Suprapubic skin (tissue), 4 donors: ENCODE data around the gene LARGE1. TPM values are rescaled to one million over a fixed set of nuclear protein-coding genes. Genes with fewer than 3 reads are reported as not detected.

Experiments used
- DNase-seq, 2 donors: peaks; one replicate each; pipeline ENCODE4 v3.0.0-alpha.2; 2019; ENCODE audit warnings: low spot score in 2 of 2
- H3K27ac ChIP-seq: fragments of 200-600 bp; sonication (generic); one replicate; pipeline ENCODE4 v1.5.1; 2019
- H3K27me3 ChIP-seq: fragments of 200-600 bp; sonication (generic); one replicate; pipeline ENCODE4 v1.5.1; 2019
- H3K36me3 ChIP-seq: fragments of 200-600 bp; sonication (generic); one replicate; pipeline ENCODE4 v1.5.1; 2019
- H3K4me1 ChIP-seq: fragments of 200-600 bp; sonication (generic); one replicate; pipeline ENCODE4 v1.5.1; 2019
- H3K4me3 ChIP-seq: fragments of 200-600 bp; sonication (generic); one replicate; pipeline ENCODE4 v1.5.1; 2019; ENCODE audit warnings: mild to moderate bottlenecking
- H3K9me3 ChIP-seq: fragments of 200-600 bp; sonication (generic); one replicate; pipeline ENCODE4 v1.5.1; 2019
- EP300 ChIP-seq: sonication (generic); formaldehyde crosslinking; IDR thresholded peaks from one replicate; pipeline ENCODE4 v1.6.1; 2017; ENCODE audit warnings: antibody characterized with exemption
- POLR2A ChIP-seq, 2 donors: fragments of 450-650 bp; IDR thresholded peaks; one replicate each; pipeline ENCODE4 v1.6.1; 2017; ENCODE audit warnings: antibody characterized with exemption in 2 of 2, mild to moderate bottlenecking in 2 of 2, moderate library complexity in 2 of 2
- POLR2AphosphoS5 ChIP-seq, 3 donors: sonication (generic); formaldehyde crosslinking; IDR thresholded peaks; one replicate each; pipeline ENCODE4 v1.6.1; 2017; ENCODE audit warnings: antibody characterized with exemption in 3 of 3
- WGBS: methylation state at CpG from one replicate; pipeline ENCODE4 v1.1.5; 2018; 5-methylcytosine and 5-hydroxymethylcytosine counted together
- total RNA-seq, 4 donors: library from RNA; depleted of rRNA; stranded (reverse); fragments of >200 nt; gene quantifications; one replicate each; pipeline ENCODE4 v1.1.0, GENCODE V29; 2016
- TF ChIP-seq, protein P1 (sequence below), 2 donors: fragments of 200-600 bp in 1 of 2; fragments of 450-650 bp in 1 of 2; sonication (generic) in 1 of 2; IDR thresholded peaks; one replicate each; pipeline ENCODE4 v1.5.1; 2016 to 2019; ENCODE audit warnings: antibody characterized with exemption in 2 of 2, mild to moderate bottlenecking in 1 of 2, moderate library complexity in 1 of 2

Gene LARGE1
- total RNA-seq, 4 donors from 2014 or later, result 12.1 to 41.6 (median 21.1) TPM

DNA sequence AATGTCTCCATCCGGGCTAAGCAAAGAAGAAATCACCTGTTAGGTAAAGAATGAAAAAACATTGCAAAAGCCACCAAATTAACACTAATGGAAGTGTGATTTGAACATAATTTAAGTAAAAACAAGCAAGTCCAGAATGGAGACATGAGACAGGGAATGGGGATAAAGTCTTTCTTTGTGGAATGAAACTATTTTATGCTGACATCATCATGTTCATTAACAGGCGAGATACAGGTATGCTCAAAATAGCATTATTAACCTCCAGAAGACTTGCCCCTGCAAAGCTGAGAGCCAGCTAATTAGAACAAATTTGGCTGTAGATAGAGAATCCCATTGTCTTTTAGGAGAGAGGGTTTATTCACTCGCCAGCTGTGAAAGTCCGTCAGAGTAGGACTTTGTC, 4.9 kb upstream of the LARGE1 start:
- no peak overlapping the region for H3K27ac ChIP-seq
- no peaks in the 10 kb centered on the region for H3K9me3 ChIP-seq
- no peaks in the 10 kb centered on the region for H3K27me3 ChIP-seq
- H3K4me1 ChIP-seq, result peaks cover 21% of the 10 kb centered on the region
- no peak for DNase-seq
- TF ChIP-seq, protein P1, sequence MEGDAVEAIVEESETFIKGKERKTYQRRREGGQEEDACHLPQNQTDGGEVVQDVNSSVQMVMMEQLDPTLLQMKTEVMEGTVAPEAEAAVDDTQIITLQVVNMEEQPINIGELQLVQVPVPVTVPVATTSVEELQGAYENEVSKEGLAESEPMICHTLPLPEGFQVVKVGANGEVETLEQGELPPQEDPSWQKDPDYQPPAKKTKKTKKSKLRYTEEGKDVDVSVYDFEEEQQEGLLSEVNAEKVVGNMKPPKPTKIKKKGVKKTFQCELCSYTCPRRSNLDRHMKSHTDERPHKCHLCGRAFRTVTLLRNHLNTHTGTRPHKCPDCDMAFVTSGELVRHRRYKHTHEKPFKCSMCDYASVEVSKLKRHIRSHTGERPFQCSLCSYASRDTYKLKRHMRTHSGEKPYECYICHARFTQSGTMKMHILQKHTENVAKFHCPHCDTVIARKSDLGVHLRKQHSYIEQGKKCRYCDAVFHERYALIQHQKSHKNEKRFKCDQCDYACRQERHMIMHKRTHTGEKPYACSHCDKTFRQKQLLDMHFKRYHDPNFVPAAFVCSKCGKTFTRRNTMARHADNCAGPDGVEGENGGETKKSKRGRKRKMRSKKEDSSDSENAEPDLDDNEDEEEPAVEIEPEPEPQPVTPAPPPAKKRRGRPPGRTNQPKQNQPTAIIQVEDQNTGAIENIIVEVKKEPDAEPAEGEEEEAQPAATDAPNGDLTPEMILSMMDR (IDR thresholded peaks at IDR 0.05), result no peak
- WGBS, result 82% methylated on average over 4 of the region's 4 CpGs
- no peak overlapping the region for H3K4me3 ChIP-seq
- H3K36me3 ChIP-seq, result no peaks in the 10 kb centered on the region

DNA sequence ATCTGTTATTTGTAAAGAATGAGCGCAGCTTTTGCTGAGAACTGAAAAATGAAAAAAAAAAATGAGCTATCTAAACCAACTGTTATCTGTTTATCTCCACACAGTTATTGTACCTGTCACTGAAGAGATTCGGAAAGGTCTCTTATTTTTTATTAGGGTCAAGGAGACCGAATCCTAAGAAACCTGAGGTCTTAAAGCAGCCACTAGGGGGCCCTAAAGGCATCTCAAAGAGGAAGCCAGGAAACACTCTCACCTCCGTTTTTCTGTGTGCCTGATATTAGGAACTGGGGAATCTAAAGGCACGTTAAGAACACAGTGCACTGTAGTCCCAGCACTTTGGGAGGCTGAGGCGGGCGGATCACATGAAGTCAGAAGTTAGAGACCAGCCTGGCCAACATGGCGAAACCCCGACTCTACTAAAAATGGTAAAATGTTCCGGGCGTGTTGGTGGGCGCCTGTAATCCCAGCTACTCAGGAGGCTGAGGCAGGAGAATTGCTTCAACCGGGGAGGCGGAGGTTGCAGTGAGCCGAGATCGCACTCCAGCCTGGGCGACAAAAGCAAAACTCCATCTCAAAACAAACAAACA, 3.5 kb upstream of the LARGE1 start:
- H3K27ac ChIP-seq, result no peak overlapping the region
- no peak overlapping the region for H3K4me3 ChIP-seq
- H3K9me3 ChIP-seq, result no peaks in the 10 kb centered on the region
- H3K36me3 ChIP-seq, result no peaks in the 10 kb centered on the region
- H3K4me1 ChIP-seq, result peaks cover 32% of the 10 kb centered on the region
- H3K27me3 ChIP-seq, result no peaks in the 10 kb centered on the region
- TF ChIP-seq, protein P1 (IDR thresholded peaks at IDR 0.05), result peak; percentile 61 to 64
- no peak for TF ChIP-seq POLR2AphosphoS5 (IDR thresholded peaks at IDR 0.05)
- 51% methylated on average over 17 of the region's 17 CpGs for WGBS
- no peak for DNase-seq

DNA sequence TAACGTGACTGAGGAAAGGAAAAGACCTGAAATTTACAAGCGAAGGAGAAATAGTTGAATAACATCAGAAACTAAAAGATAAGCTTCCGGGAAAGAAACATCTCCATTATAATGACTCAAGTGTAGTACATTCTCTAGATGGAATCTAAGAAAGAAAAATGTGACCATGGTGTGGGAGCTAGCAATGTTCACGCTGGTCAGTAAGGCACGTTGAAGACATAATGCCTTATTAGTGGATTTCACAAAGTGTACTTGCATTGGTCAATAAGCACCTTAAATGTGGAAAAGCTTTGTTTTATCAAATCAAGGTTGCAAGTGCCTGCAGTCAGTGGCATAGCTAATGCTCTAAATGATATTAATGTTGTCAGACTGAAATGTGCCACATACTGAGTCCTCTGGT, 2.8 kb upstream of the LARGE1 start:
- H3K27me3 ChIP-seq, result no peaks in the 10 kb centered on the region
- H3K4me3 ChIP-seq, result peak overlapping the region; percentile 90
- peaks cover 38% of the 10 kb centered on the region for H3K4me1 ChIP-seq
- H3K36me3 ChIP-seq, result no peaks in the 10 kb centered on the region
- TF ChIP-seq POLR2A (IDR thresholded peaks at IDR 0.05), result no peak
- no peak for TF ChIP-seq EP300
- TF ChIP-seq, protein P1 (IDR thresholded peaks at IDR 0.05), result no peak
- no peak for TF ChIP-seq POLR2AphosphoS5 (IDR thresholded peaks at IDR 0.05)
- DNase-seq, result no peak
- no peaks in the 10 kb centered on the region for H3K9me3 ChIP-seq
- H3K27ac ChIP-seq, result no peak overlapping the region
- 2% methylated on average over 5 of the region's 5 CpGs for WGBS

DNA sequence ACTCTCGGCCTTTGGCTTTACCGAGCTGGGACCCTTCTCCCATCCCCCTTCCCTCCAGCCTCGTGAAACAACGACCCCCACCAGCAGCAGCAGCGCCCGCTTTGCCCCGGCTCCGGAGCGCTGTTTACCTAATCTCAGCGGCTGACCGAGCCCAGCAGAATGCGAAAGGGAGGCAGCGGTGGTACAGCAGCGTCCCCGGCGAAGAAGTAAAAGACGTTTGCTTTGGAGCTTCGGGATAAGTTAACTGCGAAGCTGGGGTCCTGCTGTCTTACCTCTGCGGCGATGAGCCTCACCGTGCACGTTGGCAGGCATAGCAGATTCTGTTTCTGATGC, 2.0 kb upstream of the LARGE1 start:
- Histone ChIP-seq H3K27ac (peak overlapping the region; percentile 80), H3K4me3 (peak overlapping the region; percentile 90), H3K36me3 (no peaks in the 10 kb centered on the region), H3K9me3 (no peaks in the 10 kb centered on the region), H3K27me3 (no peaks in the 10 kb centered on the region), H3K4me1 (peaks cover 38% of the 10 kb centered on the region)
- peak; percentile 72 to 80 for DNase-seq
- TF ChIP-seq, protein P1 (IDR thresholded peaks at IDR 0.05), result no peak
- TF ChIP-seq EP300, result no peak
- no peak for TF ChIP-seq POLR2AphosphoS5 (IDR thresholded peaks at IDR 0.05)
- TF ChIP-seq POLR2A (IDR thresholded peaks at IDR 0.05), result no peak
- WGBS, result under 1% methylated on average over 23 of the region's 23 CpGs

DNA sequence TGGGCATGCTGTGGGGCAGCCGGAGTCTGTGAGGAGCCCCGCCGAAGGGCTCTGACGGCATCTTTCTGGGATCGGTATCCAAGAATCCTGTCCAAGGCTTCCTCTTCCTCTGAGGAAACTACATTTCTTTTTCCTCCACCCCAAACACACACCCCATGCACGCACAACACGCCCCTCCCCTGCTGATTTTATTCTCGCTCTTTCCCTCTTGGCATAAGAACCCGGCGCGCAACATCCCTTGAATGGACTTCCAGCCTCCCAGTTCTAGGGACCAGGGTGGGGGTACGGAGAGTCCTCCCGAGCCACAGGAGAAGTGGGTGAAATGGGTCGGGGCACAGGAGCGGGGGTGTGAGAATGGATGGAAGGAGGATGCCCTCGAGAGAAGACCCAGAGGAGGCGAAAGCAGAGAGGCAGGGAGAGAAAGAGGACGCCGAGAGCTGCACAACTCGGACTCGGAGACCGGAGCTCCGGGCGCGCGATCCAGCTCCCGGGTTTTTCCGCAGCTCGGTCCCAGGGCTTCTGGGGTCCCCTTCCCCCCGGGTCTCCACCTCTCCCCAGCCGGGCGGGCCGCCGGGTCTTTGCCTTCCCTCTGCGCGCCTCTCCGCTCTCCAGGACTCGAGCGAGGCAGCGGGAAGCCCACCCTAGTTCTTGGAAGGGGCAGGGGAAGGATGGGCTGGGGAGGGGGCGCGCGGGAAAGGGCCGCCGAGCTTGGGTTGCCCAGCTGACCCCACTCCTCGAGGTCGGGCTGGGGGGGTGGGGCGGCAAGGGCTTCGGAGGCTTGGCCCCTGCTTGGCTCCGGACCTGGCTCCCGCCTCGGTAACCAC, 1.5 kb upstream of the LARGE1 start:
- Histone ChIP-seq H3K4me1 (peaks cover 38% of the 10 kb centered on the region), H3K4me3 (peak overlapping the region; percentile 90), H3K36me3 (no peaks in the 10 kb centered on the region), H3K27me3 (no peaks in the 10 kb centered on the region), H3K9me3 (no peaks in the 10 kb centered on the region), H3K27ac (peak overlapping the region; percentile 80)
- peak; percentile 82 to 84 for DNase-seq
- under 1% methylated on average over 28 of the region's 52 CpGs for WGBS
- no peak for TF ChIP-seq EP300
- TF ChIP-seq, protein P1 (IDR thresholded peaks at IDR 0.05), result no peak
- TF ChIP-seq POLR2A (IDR thresholded peaks at IDR 0.05), result no peak
- TF ChIP-seq POLR2AphosphoS5 (IDR thresholded peaks at IDR 0.05), result no peak
